H9 (cell line): ENCODE data around the gene RABGAP1L. TPM values are rescaled to one million over a fixed set of nuclear protein-coding genes. Genes with fewer than 3 reads are reported as not detected.

Experiments used
- DNase-seq: peaks from one replicate; pipeline ENCODE4 v3.0.0-alpha.2; 2017
- H2AFZ ChIP-seq: one replicate; pipeline ENCODE4 v1.6.1; 2013; ENCODE audit warnings: mild to moderate bottlenecking, low read length, control low read depth, moderate library complexity
- H2AK5ac ChIP-seq: 2 replicates; pipeline ENCODE4 v1.6.1; 2013; ENCODE audit warnings: low read length, control low read depth, mixed read lengths; ENCODE audit not compliant: insufficient read length
- H2BK120ac ChIP-seq: one replicate; pipeline ENCODE4 v1.6.1; 2013; ENCODE audit warnings: low read depth, mild to moderate bottlenecking, low read length, control low read depth, inconsistent platforms; ENCODE audit not compliant: poor library complexity, severe bottlenecking
- H2BK12ac ChIP-seq: 2 replicates; pipeline ENCODE4 v1.6.1; 2013; ENCODE audit warnings: low read length, control low read depth, mixed read lengths, low read depth; ENCODE audit not compliant: insufficient read length
- H2BK15ac ChIP-seq: 2 replicates; pipeline ENCODE4 v1.6.1; 2013; ENCODE audit warnings: low read depth, low read length, control low read depth
- H2BK20ac ChIP-seq: one replicate; pipeline ENCODE4 v1.6.1; 2013; ENCODE audit warnings: low read depth, mild to moderate bottlenecking, low read length, control low read depth, inconsistent platforms; ENCODE audit not compliant: poor library complexity, severe bottlenecking
- H2BK5ac ChIP-seq: 2 replicates; pipeline ENCODE4 v1.6.1; 2013; ENCODE audit warnings: low read length, control low read depth, mixed read lengths; ENCODE audit not compliant: insufficient read length
- H3K14ac ChIP-seq: 2 replicates; pipeline ENCODE4 v1.6.1; 2013; ENCODE audit warnings: low read length, control low read depth; ENCODE audit not compliant: insufficient read depth
- H3K18ac ChIP-seq: 2 replicates; pipeline ENCODE4 v1.6.1; 2013; ENCODE audit warnings: low read depth, mild to moderate bottlenecking, mixed read lengths, low read length, control low read depth; ENCODE audit not compliant: insufficient read length
- H3K23ac ChIP-seq: 2 replicates; pipeline ENCODE4 v1.6.1; 2013; ENCODE audit warnings: low read length, control low read depth, mixed read lengths, low read depth; ENCODE audit not compliant: insufficient read length
- H3K23me2 ChIP-seq: 2 replicates; pipeline ENCODE4 v1.6.1; 2013; ENCODE audit warnings: low read depth, mild to moderate bottlenecking, mixed read lengths, low read length, control low read depth; ENCODE audit not compliant: insufficient read length, poor library complexity, severe bottlenecking
- H3K27ac ChIP-seq: 2 replicates; pipeline ENCODE4 v1.5.1; 2013; ENCODE audit warnings: low read length, control low read depth, mixed read lengths, low read depth; ENCODE audit not compliant: insufficient read length
- H3K27me3 ChIP-seq: 2 replicates; pipeline ENCODE4 v1.6.1; 2013; ENCODE audit warnings: low read length, control low read depth, inconsistent platforms; ENCODE audit not compliant: insufficient read depth
- H3K4ac ChIP-seq: 2 replicates; pipeline ENCODE4 v1.6.1; 2013; ENCODE audit warnings: low read depth, mild to moderate bottlenecking, control low read depth, inconsistent platforms, low read length, moderate library complexity
- H3K4me1 ChIP-seq: 2 replicates; pipeline ENCODE4 v1.6.1; 2013; ENCODE audit warnings: low read length, control low read depth, inconsistent platforms; ENCODE audit not compliant: insufficient read depth
- H3K4me2 ChIP-seq: 2 replicates; pipeline ENCODE4 v1.6.1; 2013; ENCODE audit warnings: low read length, control low read depth, mixed read lengths; ENCODE audit not compliant: insufficient read length, insufficient read depth
- H3K56ac ChIP-seq: 2 replicates; pipeline ENCODE4 v1.6.1; 2013; ENCODE audit warnings: low read depth, mild to moderate bottlenecking, mixed read lengths, low read length, control low read depth; ENCODE audit not compliant: insufficient read length
- H3K79me1 ChIP-seq: 2 replicates; pipeline ENCODE4 v1.6.1; 2013; ENCODE audit warnings: low read depth, mild to moderate bottlenecking, moderate library complexity, low read length, control low read depth, inconsistent platforms; ENCODE audit not compliant: insufficient read depth, poor library complexity, severe bottlenecking
- H3K79me2 ChIP-seq: 2 replicates; pipeline ENCODE4 v1.6.1; 2013; ENCODE audit warnings: low read length, control low read depth, inconsistent platforms; ENCODE audit not compliant: insufficient read depth
- H3K9ac ChIP-seq: 2 replicates; pipeline ENCODE4 v1.6.1; 2013; ENCODE audit warnings: low read length, control low read depth, mixed read lengths; ENCODE audit not compliant: insufficient read length; ENCODE audit errors: extremely low read depth
- H3K9me3 ChIP-seq: one replicate; pipeline ENCODE4 v1.6.1; 2013; ENCODE audit warnings: low read depth, low read length, inconsistent platforms; ENCODE audit not compliant: control insufficient read depth
- H3T11ph ChIP-seq: one replicate; pipeline ENCODE4 v1.6.1; 2013; ENCODE audit warnings: mild to moderate bottlenecking, low read length, control low read depth, inconsistent platforms
- H4K20me1 ChIP-seq: one replicate; pipeline ENCODE4 v1.6.1; 2013; ENCODE audit not compliant: control insufficient read depth, insufficient read length, insufficient read depth
- H4K5ac ChIP-seq: 2 replicates; pipeline ENCODE4 v1.6.1; 2013; ENCODE audit warnings: low read depth, mild to moderate bottlenecking, mixed read lengths, low read length, control low read depth; ENCODE audit not compliant: insufficient read length
- H4K8ac ChIP-seq: replicated peaks from 2 replicates; pipeline ENCODE4 v1.6.1; 2013; ENCODE audit warnings: low read length, control low read depth, mixed read lengths, low read depth; ENCODE audit not compliant: insufficient read length
- H4K91ac ChIP-seq: 2 replicates; pipeline ENCODE4 v1.6.1; 2013; ENCODE audit warnings: low read depth, mild to moderate bottlenecking, moderate library complexity, mixed read lengths, low read length, control low read depth; ENCODE audit not compliant: insufficient read length
- H3K27ac Mint-ChIP-seq, 3 experiments: 2 replicates in 2 of 3; 3 replicates in 1 of 3; pipeline ENCODE4 v1.8.0; 2020 to 2021; ENCODE audit warnings: mixed read lengths in 3 of 3, mild to moderate bottlenecking in 1 of 3, moderate library complexity in 1 of 3
- H3K27me3 Mint-ChIP-seq: 2 replicates; pipeline ENCODE4 v1.8.0; 2021; ENCODE audit warnings: low read depth, mild to moderate bottlenecking, moderate library complexity, mixed read lengths
- H3K36me3 Mint-ChIP-seq, 3 experiments: 2 replicates in 2 of 3; 3 replicates in 1 of 3; pipeline ENCODE4 v1.8.0; 2020 to 2021; ENCODE audit warnings: low read depth in 3 of 3, mixed read lengths in 3 of 3; ENCODE audit not compliant: insufficient read depth in 1 of 3
- H3K4me1 Mint-ChIP-seq, 2 experiments: 2 replicates each; pipeline ENCODE4 v1.8.0; 2020; ENCODE audit warnings: mixed read lengths in 2 of 2
- H3K4me3 Mint-ChIP-seq, 2 experiments: 2 replicates in 1 of 2; 3 replicates in 1 of 2; pipeline ENCODE4 v1.8.0; 2020 to 2021; ENCODE audit warnings: mild to moderate bottlenecking in 2 of 2, mixed read lengths in 2 of 2, moderate library complexity in 1 of 2
- H3K9me3 Mint-ChIP-seq, 2 experiments: 2 replicates in 1 of 2; 3 replicates in 1 of 2; pipeline ENCODE4 v1.8.0; 2020; ENCODE audit warnings: mild to moderate bottlenecking in 2 of 2, mixed read lengths in 2 of 2, moderate library complexity in 1 of 2
- WGBS: extraction: QIAGEN DNeasy Blood & Tissue Kit; methylation state at CpG from one replicate; pipeline ENCODE4 v1.1.7; 2013; ENCODE audit warnings: missing lambda C conversion rate, low lambda C conversion rate, mixed read lengths; ENCODE audit not compliant: insufficient read length; ENCODE audit errors: extremely low coverage; 5-methylcytosine and 5-hydroxymethylcytosine counted together
- total RNA-seq: library from RNA; stranded (reverse); gene quantifications from 2 replicates; pipeline ENCODE4 v1.2.1, GENCODE V29; 2021
- TF ChIP-seq, protein P1 (sequence below): fragments of 200-600 bp; sonication (generic); conservative IDR thresholded peaks from 3 replicates; pipeline ENCODE4 v1.8.0; 2021; ENCODE audit warnings: antibody characterized with exemption, mild to moderate bottlenecking

RABGAP1L gene
- total RNA-seq, 1 experiment from 2014 or later = 147 TPM

GRCh38 chr1:174583316-174583715 lies 424.0 kb downstream of the RABGAP1L start:
- Histone ChIP-seq H4K91ac (no peak overlapping the region), H3K27me3 (no peaks in the 10 kb centered on the region), H3K27ac (no peak overlapping the region), H3K23ac (no peak overlapping the region), H3K9me3 (no peaks in the 10 kb centered on the region), H2BK12ac (no peak overlapping the region), H2BK20ac (no peak overlapping the region), H2BK15ac (no peak overlapping the region), H3K4ac (no peak overlapping the region), H3K79me1 (no peaks in the 10 kb centered on the region), H3K18ac (no peak overlapping the region), H3K23me2 (no peaks in the 10 kb centered on the region), H2BK120ac (no peak overlapping the region), H3K4me2 (no peak overlapping the region), H2AK5ac (no peak overlapping the region), H3K56ac (no peak overlapping the region), H3K9ac (no peak overlapping the region), H4K20me1 (no peaks in the 10 kb centered on the region), H3K79me2 (no peaks in the 10 kb centered on the region), H3K14ac (no peak overlapping the region), H2BK5ac (no peak overlapping the region), H4K8ac (no peak overlapping the region), H2AFZ (no peak overlapping the region), H4K5ac (no peak overlapping the region), H3K4me1 (no peaks in the 10 kb centered on the region), H3T11ph (no peak overlapping the region)
- no peak overlapping the region for H3K4me3 Mint-ChIP-seq
- H3K9me3 Mint-ChIP-seq = peaks cover under 1 to 3% of the 10 kb centered on the region in 2 experiments; a peak in 4 of 5 replicates
- no peaks in the 10 kb centered on the region for H3K4me1 Mint-ChIP-seq
- WGBS = no CpG with 5 or more reads among the region's 1 CpG
- no peaks in the 10 kb centered on the region for H3K27me3 Mint-ChIP-seq
- no peak overlapping the region for H3K27ac Mint-ChIP-seq
- TF ChIP-seq, protein P1, sequence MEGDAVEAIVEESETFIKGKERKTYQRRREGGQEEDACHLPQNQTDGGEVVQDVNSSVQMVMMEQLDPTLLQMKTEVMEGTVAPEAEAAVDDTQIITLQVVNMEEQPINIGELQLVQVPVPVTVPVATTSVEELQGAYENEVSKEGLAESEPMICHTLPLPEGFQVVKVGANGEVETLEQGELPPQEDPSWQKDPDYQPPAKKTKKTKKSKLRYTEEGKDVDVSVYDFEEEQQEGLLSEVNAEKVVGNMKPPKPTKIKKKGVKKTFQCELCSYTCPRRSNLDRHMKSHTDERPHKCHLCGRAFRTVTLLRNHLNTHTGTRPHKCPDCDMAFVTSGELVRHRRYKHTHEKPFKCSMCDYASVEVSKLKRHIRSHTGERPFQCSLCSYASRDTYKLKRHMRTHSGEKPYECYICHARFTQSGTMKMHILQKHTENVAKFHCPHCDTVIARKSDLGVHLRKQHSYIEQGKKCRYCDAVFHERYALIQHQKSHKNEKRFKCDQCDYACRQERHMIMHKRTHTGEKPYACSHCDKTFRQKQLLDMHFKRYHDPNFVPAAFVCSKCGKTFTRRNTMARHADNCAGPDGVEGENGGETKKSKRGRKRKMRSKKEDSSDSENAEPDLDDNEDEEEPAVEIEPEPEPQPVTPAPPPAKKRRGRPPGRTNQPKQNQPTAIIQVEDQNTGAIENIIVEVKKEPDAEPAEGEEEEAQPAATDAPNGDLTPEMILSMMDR = no peak
- H3K36me3 Mint-ChIP-seq = peaks cover 0 to 2% (median 1%) of the 10 kb centered on the region in 3 experiments; a peak in 3 of 7 replicates
- no peak for DNase-seq
